HCEC 1CT (cell line): Measurements from ENCODE around the gene SMAD7.

Experiments
- DNase-seq: peaks from one replicate; pipeline ENCODE4 v3.0.0-alpha.2; 2017

Gene SMAD7

GRCh38 chr18:48929212-48929612, 21.6 kb downstream of the SMAD7 start:
- DNase-seq: no peak

GRCh38 chr18:48928787-48929186, 22.0 kb downstream of the SMAD7 start:
- DNase-seq: no peak

- DNase-seq: no peak
Measured at GRCh38 chr18:48927286-48928080, 23.3 kb downstream of the SMAD7 start.

- no peak for DNase-seq
Measured at GRCh38 chr18:48926420-48926857, 24.3 kb downstream of the SMAD7 start.

- DNase-seq: no peak
Measured at GRCh38 chr18:48925491-48925780, 25.3 kb downstream of the SMAD7 start.

- DNase-seq: no peak
Measured at GRCh38 chr18:48924630-48925490, 25.9 kb downstream of the SMAD7 start.

- DNase-seq: peak; percentile 71
Measured at GRCh38 chr18:48923746-48924629, 26.8 kb downstream of the SMAD7 start.

GRCh38 chr18:48922801-48923730, 27.7 kb downstream of the SMAD7 start:
- peak; percentile 80 for DNase-seq

- DNase-seq: no peak
Measured at GRCh38 chr18:48922226-48922800, 28.5 kb downstream of the SMAD7 start.

GRCh38 chr18:48921305-48922225, 29.2 kb downstream of the SMAD7 start:
- DNase-seq: no peak

GRCh38 chr18:48920408-48921038, 30.2 kb downstream of the SMAD7 start:
- no peak for DNase-seq

GRCh38 chr18:48919547-48919946, 31.2 kb downstream of the SMAD7 start:
- DNase-seq: no peak

GRCh38 chr18:48918660-48919456, 31.9 kb downstream of the SMAD7 start:
- no peak for DNase-seq

- no peak for DNase-seq
Measured at GRCh38 chr18:48917579-48918517, 32.9 kb downstream of the SMAD7 start.

GRCh38 chr18:48915626-48916425, 34.9 kb downstream of the SMAD7 start:
- no peak for DNase-seq

GRCh38 chr18:48914581-48915251, 36.0 kb downstream of the SMAD7 start:
- no peak for DNase-seq
